ENCODE data around the gene ADK. TPM values are rescaled to one million over a fixed set of nuclear protein-coding genes. Genes with fewer than 3 reads are reported as not detected.
A peak's percentile ranks its signal among the peaks of the same experiment; 100 is the strongest.
"Not testable (repeated sequence)": the region's sequence is repeated elsewhere in the genome, so short reads cannot be mapped to it uniquely, and the experiment has no call there.

Gene ADK
- total and polyA plus RNA-seq, 8 donors = 7.2 to 66.1 (median 21.5) TPM

DNA sequence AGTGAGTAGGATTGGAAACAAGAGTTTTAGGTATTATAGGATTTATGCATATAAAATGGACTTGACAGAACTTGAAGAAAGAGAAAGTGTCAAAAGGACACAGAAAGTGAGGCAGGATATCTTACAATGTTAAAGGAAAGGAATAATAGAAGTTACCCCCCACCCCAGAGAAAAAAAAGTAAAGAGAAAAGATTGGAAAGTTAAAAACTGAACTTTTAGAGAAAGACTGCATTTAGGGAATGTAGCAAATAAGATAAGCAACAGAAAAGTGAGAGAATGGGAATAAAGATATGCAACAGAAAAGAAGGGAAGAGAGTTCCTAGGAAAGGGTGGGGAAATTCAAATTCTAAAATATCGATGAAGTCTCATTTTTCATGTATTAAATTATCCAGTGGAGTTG lies 424.9 kb downstream of the ADK start:
- Histone ChIP-seq H3K36me3 (no peaks in the 10 kb centered on the region), H3K4me3 (no peak overlapping the region), H3K4me1 (no peaks in the 10 kb centered on the region), H3K27me3 (no peaks in the 10 kb centered on the region), H3K9me3 (peaks cover 0 to 7% (median 0%) of the 10 kb centered on the region in 4 donors), H3K27ac (no peak overlapping the region)
- WGBS, 5 donors = 97 to 100% (median 98%) methylated on average over 1 of the region's 1 CpG
- intact Hi-C loops (cut with DNase I; ENCODE audit: low total_unique reads) = no loop called here
- DNase-seq = no peak
- TF ChIP-seq POLR2A (IDR thresholded peaks at IDR 0.05) = no peak
- no peak for TF ChIP-seq EP300 (IDR thresholded peaks at IDR 0.05)
- TF ChIP-seq, protein P1, sequence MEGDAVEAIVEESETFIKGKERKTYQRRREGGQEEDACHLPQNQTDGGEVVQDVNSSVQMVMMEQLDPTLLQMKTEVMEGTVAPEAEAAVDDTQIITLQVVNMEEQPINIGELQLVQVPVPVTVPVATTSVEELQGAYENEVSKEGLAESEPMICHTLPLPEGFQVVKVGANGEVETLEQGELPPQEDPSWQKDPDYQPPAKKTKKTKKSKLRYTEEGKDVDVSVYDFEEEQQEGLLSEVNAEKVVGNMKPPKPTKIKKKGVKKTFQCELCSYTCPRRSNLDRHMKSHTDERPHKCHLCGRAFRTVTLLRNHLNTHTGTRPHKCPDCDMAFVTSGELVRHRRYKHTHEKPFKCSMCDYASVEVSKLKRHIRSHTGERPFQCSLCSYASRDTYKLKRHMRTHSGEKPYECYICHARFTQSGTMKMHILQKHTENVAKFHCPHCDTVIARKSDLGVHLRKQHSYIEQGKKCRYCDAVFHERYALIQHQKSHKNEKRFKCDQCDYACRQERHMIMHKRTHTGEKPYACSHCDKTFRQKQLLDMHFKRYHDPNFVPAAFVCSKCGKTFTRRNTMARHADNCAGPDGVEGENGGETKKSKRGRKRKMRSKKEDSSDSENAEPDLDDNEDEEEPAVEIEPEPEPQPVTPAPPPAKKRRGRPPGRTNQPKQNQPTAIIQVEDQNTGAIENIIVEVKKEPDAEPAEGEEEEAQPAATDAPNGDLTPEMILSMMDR (IDR thresholded peaks at IDR 0.05) = no peak
- TF ChIP-seq POLR2AphosphoS5 (IDR thresholded peaks at IDR 0.05) = no peak

DNA sequence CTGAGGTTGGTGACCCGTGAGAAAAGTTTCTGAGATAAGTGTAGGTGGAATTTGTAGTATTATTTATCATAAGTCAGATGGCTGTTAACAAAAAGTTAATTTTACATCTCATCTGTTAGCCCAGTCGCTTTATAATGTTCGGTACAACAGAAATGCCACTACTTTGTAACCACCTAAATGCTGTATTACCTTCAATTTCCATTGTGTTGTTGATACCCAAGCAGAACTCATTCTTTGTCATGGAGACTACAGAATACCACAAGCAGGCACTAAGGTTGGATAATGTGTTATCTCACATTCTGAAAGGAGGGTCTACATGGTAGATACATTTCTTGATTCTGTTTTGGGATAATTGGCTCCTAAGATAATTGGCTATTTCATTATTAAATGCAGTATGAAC lies 425.6 kb downstream of the ADK start:
- H3K4me3 ChIP-seq = no peak overlapping the region
- 91 to 95% (median 93%) methylated on average over 3 of the region's 3 CpGs for WGBS, 5 donors
- no peak overlapping the region for H3K27ac ChIP-seq
- H3K27me3 ChIP-seq = no peaks in the 10 kb centered on the region
- H3K36me3 ChIP-seq = no peaks in the 10 kb centered on the region
- no peaks in the 10 kb centered on the region for H3K4me1 ChIP-seq
- TF ChIP-seq POLR2AphosphoS5 (IDR thresholded peaks at IDR 0.05) = no peak
- TF ChIP-seq, protein P1 (IDR thresholded peaks at IDR 0.05) = no peak
- TF ChIP-seq POLR2A (IDR thresholded peaks at IDR 0.05) = no peak
- no peak for TF ChIP-seq EP300 (IDR thresholded peaks at IDR 0.05)
- peaks cover 0 to 7% (median 0%) of the 10 kb centered on the region in 4 donors for H3K9me3 ChIP-seq
- intact Hi-C loops (cut with DNase I; ENCODE audit: low total_unique reads) = no loop called here
- no peak for DNase-seq

DNA sequence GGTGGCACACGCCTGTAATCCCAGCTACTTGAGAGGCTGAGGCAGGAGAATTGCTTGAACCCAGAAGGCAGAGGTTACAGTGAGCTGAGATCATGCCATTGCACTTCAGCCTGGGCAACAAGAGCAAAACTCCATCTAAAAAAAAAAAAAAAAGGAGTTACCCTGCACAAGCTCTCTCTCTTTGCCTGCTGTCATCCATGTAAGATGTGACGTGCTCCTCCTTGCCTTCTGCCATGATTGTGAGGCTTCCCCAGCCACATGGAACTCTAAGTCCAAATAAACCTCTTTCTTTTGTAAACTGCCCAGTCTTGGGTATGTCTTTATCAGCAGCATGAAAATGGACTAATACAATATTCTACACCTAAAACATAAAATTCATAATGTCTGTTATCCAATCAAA lies 429.4 kb downstream of the ADK start:
- WGBS, 5 donors = 96 to 100% (median 100%) methylated on average over 2 of the region's 2 CpGs
- H3K4me1 ChIP-seq; DNase-seq; H3K36me3 ChIP-seq; H3K4me3 ChIP-seq; H3K27me3 ChIP-seq; intact Hi-C loops (cut with DNase I; ENCODE audit: low total_unique reads); H3K27ac ChIP-seq; H3K9me3 ChIP-seq: not testable (repeated sequence)

DNA sequence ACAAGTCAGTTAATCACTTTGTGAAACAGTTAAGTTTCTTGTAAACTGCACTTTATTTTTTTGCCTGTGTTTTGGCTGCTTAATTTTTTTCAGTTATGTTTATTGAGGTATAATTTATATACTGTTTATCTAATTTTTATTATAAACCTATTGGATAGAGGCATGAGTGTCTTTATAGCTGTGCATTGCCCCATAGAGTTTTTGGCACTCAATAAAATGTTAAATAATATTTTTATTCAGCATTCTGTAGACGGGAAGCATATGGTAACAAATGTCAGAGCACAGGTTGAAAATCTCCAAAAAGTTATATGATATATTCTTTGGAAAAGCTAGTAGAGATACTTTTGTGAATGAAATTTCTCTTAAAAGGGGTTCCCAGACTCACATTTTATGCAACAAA lies 431.5 kb downstream of the ADK start:
- H3K27me3 ChIP-seq = no peaks in the 10 kb centered on the region
- WGBS, 5 donors = 80 to 89% (median 84%) methylated on average over 1 of the region's 1 CpG
- no peak for TF ChIP-seq EP300 (IDR thresholded peaks at IDR 0.05)
- TF ChIP-seq, protein P1 (IDR thresholded peaks at IDR 0.05) = no peak
- TF ChIP-seq POLR2AphosphoS5 (IDR thresholded peaks at IDR 0.05) = no peak
- no peak for TF ChIP-seq POLR2A (IDR thresholded peaks at IDR 0.05)
- no peak for DNase-seq
- H3K4me1 ChIP-seq = peaks cover 10 to 28% (median 17%) of the 10 kb centered on the region in 4 donors
- H3K27ac ChIP-seq = no peak overlapping the region
- H3K9me3 ChIP-seq = no peaks in the 10 kb centered on the region
- H3K36me3 ChIP-seq = no peaks in the 10 kb centered on the region
- no peak overlapping the region for H3K4me3 ChIP-seq
- intact Hi-C loops (cut with DNase I; ENCODE audit: low total_unique reads) = no loop called here

DNA sequence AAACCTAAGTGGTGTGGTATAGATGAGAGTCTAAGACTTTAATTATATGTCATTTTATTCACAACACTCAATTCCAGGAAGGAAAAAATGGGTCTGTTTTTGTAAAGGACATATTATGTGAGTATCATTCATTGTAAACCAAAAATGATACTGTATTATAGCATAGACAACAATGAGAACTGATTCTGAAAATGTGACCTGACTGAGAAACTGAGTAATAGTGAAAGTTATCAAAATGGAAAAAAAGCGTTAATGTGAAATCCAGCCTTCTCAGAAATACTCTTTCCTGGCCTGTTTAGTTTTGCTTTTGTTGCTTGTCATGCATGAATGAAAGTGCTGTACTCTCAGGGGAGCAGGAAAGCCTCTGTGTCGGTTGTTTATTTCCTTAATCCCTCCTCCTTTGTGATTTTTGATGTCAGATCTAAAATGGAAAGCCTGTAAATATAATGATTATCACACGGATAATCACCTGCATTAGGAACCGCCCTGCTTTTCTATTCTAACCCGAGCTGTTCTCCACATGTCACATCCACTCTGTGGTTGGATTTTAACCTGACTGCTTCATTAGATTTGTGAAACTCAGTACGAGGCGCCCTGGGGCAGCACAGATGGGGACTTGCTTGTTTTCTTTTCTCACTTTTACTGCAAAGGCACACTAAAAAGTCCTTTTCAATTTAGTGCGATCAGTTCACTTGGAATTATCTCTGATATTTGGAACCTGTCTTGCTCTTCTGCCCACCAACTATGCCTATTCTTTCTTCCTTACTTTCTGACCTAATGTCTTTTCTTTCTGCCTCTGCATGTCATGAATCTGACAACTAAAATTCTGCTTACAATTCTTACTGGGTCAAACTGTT lies 434.4 kb downstream of the ADK start:
- no peaks in the 10 kb centered on the region for H3K9me3 ChIP-seq
- intact Hi-C loops (cut with DNase I; ENCODE audit: low total_unique reads) = no loop called here
- peaks cover 10 to 57% (median 35%) of the 10 kb centered on the region in 4 donors for H3K4me1 ChIP-seq
- H3K4me3 ChIP-seq = peak overlapping the region in 1 of 4 donors; percentile 4
- DNase-seq = peak in 1 of 2 donors; percentile 50
- WGBS, 5 donors = 14 to 20% (median 16%) methylated on average over 8 of the region's 8 CpGs
- H3K27ac ChIP-seq = peak overlapping the region; percentile 21 to 74 (median 59)
- no peaks in the 10 kb centered on the region for H3K27me3 ChIP-seq
- TF ChIP-seq EP300 (IDR thresholded peaks at IDR 0.05) = no peak
- TF ChIP-seq POLR2AphosphoS5 (IDR thresholded peaks at IDR 0.05) = peak in 1 of 3 donors; percentile 5
- TF ChIP-seq POLR2A (IDR thresholded peaks at IDR 0.05) = no peak
- TF ChIP-seq, protein P1 (IDR thresholded peaks at IDR 0.05) = no peak
- no peaks in the 10 kb centered on the region for H3K36me3 ChIP-seq

Measured in stomach (tissue), 9 donors.